Left renal cortex interstitium (tissue), 4 donors: ENCODE results near the gene WFDC9. TPM values are rescaled to one million over a fixed set of nuclear protein-coding genes. Genes with fewer than 3 reads are reported as not detected.
"Not testable (repeated sequence)": the region's sequence is repeated elsewhere in the genome, so short reads cannot be mapped to it uniquely, and the experiment has no call there.

Experiments used
- DNase-seq, 4 donors: peaks; one replicate each; pipeline ENCODE4 v3.0.0-alpha.2; 2013; ENCODE audit warnings: low read depth in 4 of 4, low spot score in 2 of 4, missing footprints in 1 of 4
- polyA plus RNA-seq, 4 donors: library from polyadenylated mRNA; unstranded; fragments of 120-200 nt; gene quantifications; one replicate each; pipeline ENCODE4 v1.2.1, GENCODE V29; 2013; ENCODE audit not compliant: insufficient read length in 4 of 4

WFDC9 gene
- polyA plus RNA-seq, 4 donors = not detected

DNA sequence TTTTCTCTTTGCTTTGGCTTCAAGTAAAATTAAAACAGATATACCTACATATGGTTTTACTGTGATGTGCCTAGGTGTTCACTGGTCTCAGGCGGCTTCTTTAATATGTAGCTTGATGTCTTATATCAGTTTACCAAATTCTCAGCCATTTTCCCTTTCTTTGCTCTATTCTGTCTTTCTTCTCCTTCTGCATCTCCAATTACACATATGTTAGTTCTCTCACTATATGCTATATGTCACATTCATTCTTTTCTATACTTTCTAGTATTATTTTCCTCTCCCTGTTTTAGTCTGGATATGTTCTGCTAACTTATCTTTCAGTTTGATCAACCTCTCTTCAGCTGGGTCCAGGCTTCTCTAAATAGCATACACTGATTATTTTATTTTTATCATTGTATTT, 37.6 kb downstream of the WFDC9 start:
- no peak for DNase-seq

DNA sequence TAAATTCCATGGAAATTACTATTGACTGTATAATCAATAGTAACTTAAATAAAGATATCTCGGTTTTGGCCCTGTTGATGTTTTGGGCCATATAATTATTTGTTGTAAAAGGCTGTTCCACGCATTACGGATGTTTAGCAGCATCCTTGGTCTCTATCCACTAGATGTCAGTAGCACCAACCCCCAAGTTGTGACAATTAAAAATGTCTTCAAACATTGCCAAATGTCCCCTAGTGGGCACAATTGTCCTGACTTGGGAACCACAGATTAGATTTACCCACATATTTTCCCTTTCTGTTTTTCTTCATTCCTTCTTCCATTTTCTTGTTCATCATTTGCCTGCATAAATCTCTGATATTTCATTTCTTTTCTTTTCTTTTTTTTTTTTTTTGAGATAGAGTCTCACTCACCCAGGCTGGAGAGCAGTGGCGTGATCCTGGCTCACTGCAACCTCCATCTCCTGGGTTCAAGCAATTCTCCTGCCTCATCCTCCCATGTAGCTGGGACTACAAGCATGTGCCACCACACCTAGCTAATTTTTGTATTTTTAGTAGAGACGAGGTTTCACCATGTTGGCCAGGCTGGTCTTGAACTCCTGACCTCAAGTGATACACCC, 38.4 kb downstream of the WFDC9 start:
- DNase-seq = no peak

DNA sequence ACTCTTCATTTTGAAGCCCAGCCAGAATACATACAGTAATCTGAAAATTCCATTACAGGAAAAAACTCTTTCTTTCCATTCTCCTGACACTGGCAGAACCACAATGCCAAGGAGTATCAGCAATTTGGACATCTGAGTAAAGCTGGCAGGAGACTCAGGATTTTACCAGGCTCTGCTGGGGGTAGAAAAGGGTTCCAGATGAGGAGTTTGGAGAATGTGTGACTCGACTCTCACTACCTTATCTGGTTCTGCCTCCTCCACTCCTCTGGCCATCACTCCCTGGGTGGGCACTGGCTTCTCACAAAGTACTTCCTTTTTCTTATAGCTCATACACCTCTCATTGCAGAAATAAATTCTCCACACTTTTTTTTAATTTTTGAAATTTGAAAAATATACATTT, 41.4 kb downstream of the WFDC9 start:
- no peak for DNase-seq

DNA sequence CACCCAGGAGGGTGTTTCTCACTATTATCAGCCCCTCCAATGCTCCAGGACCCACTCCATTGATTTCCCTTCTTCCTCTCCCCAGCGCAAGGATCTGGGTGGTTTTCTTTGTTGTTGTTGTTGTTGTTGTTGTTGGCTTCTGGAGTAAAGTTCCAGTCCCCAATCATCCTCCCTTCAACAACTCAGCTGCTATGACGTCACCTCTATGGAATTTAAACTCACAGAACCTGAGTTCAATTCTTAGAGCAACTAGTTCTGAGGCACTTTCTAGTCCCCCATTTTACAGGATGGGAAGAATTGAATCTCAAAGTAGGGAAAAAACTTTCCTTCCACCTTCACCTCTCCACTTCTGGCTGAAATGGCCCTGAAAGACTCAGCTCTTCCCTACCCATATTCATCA, 42.3 kb downstream of the WFDC9 start:
- no peak for DNase-seq

DNA sequence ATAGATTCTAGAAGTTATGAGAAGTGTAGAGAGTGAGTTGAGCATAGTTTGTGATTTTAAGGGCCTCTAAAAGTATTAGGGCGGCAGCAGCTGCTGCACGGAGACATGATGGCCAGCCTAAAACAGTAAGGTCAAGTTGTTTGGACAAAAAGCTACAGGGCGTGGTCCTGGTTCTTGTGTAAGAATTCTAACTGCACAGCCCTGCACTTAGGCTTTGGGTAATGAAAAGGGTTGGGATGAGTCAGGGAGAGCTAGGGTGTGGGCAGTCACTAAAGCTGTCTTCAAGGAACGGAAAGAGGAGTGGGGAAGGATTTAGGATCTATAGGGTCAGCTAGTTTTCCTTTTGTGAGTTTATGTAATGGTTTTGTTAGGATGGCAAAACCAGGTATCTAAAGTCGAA, 45.1 kb downstream of the WFDC9 start:
- not testable (repeated sequence) for DNase-seq

DNA sequence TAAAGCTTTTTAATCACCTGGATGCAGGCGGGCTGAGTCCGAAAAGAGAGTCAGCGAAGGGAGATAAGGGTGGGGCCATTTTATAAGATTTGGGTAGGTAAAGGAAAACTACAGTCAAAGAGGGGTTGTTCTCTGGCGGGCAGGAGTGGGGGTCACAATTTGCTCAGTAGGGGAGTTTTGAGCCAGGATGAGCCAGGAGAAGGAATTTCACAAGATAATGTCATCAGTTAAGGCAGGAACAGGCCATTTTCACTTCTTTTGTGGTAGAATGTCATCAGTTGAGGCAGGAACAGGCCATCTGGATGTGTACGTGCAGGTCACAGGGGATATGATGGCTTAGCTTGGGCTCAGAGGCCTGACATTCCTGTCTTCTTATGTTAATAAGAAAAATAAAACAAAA, 46.8 kb downstream of the WFDC9 start:
- not testable (repeated sequence) for DNase-seq

DNA sequence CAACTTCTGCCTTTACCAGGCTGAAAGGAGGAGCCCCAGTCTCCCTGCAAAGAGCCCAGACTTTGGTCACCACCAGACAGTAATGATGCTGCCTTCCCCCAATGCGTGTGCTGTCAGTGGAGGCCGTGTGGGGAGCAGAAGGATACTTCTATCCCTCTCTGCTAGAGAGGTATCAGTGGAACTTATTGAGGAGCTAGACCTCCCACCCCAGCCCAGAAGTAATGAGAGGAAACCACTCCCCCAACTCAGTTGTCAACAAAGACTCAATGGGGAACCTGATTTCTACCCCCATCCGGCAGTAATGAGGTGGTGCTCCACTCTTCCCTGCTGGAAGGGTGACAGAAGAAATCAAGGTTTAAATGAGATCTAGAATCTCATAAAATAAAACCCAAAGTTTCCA, 47.6 kb downstream of the WFDC9 start:
- DNase-seq = no peak

DNA sequence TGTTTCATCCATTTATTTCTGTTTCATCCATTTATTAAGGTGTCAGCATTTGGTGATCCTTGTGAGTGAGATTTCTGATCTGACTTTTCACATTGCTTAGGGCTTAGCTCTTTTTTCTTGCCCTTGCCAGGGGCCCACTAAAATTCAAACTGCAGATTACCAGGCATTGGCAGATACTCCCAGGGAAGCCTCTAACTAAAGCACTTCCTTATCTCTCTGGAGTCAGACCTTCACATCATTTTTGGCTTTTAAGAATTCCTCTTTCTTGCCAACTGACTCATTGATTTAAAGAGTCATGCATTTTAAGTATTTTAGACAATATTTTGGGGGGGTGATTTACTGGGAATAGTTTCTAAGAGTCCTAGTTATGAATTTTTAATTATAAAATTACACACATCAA, 49.4 kb downstream of the WFDC9 start:
- no peak for DNase-seq

DNA sequence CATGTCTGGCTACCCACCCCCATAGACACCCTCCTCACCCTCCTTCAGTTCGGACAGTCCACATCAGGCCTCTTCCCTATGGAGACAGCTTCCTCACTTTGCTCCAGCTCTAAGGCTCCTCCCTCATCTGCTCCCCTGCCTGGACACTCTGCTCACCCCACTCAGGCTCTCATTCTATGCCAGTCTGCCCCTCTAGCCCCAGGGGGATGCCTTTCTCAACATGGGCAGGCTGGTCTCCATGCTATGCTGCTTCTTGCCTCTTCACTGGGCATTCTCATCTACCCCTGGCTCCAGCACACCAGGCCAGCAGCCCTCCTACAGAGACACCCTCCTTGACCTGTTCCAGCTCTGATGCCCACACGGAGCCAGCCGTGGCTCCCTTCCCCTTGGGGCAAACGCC, 51.9 kb downstream of the WFDC9 start, which contains the start of gene WFDC8:
TSS of gene WFDC8 (minus strand) at position 101 of the 400 bp plus-strand sequence. CDS start at position 64, 37 bp downstream.
- DNase-seq = no peak

DNA sequence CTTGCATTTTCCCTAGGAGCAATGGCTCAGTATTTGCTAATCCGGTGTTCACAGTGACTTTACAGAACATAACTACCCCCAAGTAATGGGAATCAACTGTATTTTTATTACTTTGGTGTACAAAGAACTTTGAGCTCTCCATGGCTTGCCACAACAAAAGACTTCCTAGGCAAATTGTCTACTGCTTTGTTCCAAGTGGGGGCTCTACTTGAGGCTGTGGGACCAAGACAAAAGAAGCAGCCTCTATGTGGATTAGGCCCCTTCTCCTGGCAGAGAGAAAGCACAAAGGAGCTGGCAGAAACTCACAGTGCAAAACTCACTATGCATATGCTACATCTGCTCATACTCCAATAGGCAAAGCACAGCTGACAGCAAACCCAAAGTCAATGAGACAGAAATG, 52.9 kb downstream of the WFDC9 start:
- DNase-seq = no peak

DNA sequence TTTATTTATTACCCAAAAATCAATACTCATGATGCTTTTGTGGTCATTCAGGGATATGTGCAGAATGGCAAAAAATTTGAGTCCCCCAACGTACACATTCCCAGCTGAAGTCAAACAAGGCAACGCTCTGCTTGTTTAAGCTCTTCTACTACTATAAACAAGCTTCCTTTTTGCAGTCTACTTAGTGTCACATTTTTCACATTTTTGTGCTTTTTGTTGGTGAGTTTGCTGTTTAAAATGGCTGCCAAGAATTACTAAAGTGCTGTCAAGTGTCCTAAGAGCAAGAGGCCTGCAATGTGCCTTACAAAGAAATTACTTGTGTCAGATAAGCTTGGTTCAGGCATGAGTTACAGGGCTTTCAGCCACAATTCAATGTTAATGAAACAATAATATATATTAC, 54.1 kb downstream of the WFDC9 start:
- DNase-seq = peak in 1 of 4 donors; percentile 10

DNA sequence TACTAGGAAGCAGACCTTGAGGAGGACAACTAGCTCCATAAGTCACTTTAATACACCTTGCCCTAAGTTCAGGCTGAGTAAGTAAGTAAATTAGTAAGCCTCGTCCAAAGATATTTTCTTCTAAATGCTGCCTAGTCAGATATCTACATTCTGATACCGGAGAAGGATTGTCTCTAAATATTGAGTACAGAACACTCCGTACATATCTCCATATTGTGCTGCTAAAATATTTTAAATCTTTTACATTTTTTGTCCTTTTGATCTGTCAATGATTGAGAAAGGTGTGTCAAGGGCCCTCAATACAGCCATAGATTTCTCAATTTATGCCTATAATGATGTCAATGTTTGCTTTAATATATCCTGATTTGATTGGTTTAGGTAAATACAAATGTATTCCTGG, 55.2 kb downstream of the WFDC9 start:
- DNase-seq = no peak

DNA sequence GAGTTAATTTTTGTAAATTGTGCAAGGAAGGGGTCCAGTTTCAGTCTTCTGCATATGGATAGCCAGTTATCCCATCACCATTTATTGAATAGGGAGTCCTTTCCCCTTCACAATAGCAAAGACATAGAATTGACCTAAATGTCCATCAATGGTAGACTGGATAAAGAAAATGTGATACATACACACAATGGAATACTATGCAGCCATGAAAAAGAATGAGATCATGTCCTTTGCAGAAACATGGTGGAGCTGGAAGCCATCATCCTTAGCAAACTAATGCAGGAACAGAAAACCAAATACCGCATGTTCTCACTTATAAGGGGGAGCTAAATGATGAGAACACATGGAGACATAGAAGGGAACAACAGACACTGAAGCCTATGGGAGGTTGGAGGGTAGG, 61.4 kb downstream of the WFDC9 start:
- DNase-seq = not testable (repeated sequence)

DNA sequence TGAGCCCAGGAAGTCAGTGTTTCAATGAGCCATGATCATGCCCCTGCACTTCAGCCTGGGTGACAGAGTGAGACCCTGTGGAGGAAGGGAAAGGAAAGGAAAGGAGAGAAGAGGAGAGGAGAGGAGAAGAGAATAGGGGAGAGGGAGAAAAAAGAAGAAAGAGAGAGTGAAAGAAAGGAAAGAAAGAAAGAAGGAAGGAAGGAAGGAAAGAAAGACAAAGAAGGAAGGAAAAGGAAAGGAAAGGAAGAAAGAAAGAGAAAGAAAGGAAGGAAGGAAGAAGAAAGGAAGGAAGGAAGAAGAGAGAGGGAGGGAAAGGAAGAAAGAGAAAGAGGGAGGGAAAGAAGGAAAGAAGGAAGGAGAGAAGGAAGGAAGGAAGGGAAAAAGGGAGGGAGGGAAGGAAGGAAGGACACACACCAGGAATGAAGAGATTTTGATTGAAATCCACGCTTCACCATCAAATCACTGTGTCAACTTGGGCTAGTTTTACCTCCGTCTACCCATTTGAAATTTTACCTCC, 66.3 kb downstream of the WFDC9 start:
- no peak for DNase-seq

Other genes with a start within 250 kb of the WFDC9 start
- 10 to 100 TPM; 21.9 to 26.2 (median 24.5) TPM for gene DBNDD2, start 223.0 kb downstream of the WFDC9 start, polyA plus RNA-seq
- 100 to 1,000 TPM in 2 of 4 donors, 10 to 100 TPM in 2; 91.4 to 116 (median 102) TPM for gene PIGT, start 215.1 kb downstream of the WFDC9 start, polyA plus RNA-seq
- 100 to 1,000 TPM; 156 to 270 (median 212) TPM for gene WFDC2, start 161.5 kb downstream of the WFDC9 start, polyA plus RNA-seq
- not detected for gene SPINT3, start 115.7 kb downstream of the WFDC9 start, polyA plus RNA-seq
- gene WFDC6, start 91.8 kb downstream of the WFDC9 start, polyA plus RNA-seq = not detected
- gene EPPIN, start 83.9 kb downstream of the WFDC9 start, polyA plus RNA-seq = under 1 TPM; 0.08 to 0.65 (median 0.31) TPM
- gene WFDC8, start 52.0 kb downstream of the WFDC9 start, polyA plus RNA-seq = under 1 TPM in 1 of 4 donors, not detected in 3; 0.27 TPM
- not detected for gene WFDC10A, start 1.5 kb downstream of the WFDC9 start, polyA plus RNA-seq
- under 1 TPM in 1 of 4 donors, not detected in 3; 0.27 TPM for gene WFDC11, start 39.0 kb upstream of the WFDC9 start, polyA plus RNA-seq
- gene WFDC13, start 70.8 kb upstream of the WFDC9 start, polyA plus RNA-seq = not detected
- not detected for gene WFDC10B, start 73.7 kb upstream of the WFDC9 start, polyA plus RNA-seq
- not detected for gene SPINT4, start 91.1 kb upstream of the WFDC9 start, polyA plus RNA-seq
- gene WFDC3, start 160.6 kb upstream of the WFDC9 start, polyA plus RNA-seq = 1 to 10 TPM; 1.0 to 2.2 (median 1.7) TPM
- 10 to 100 TPM; 34.9 to 46.2 (median 39.1) TPM for gene DNTTIP1, start 160.7 kb upstream of the WFDC9 start, polyA plus RNA-seq
- 10 to 100 TPM; 56.3 to 76.9 (median 67.4) TPM for gene UBE2C, start 181.4 kb upstream of the WFDC9 start, polyA plus RNA-seq
- gene TNNC2, start 196.0 kb upstream of the WFDC9 start, polyA plus RNA-seq = 1 to 10 TPM in 2 of 4 donors, under 1 TPM in 2; 0.32 to 1.4 (median 0.98) TPM
- gene SNX21, start 202.5 kb upstream of the WFDC9 start, polyA plus RNA-seq = 10 to 100 TPM; 11.3 to 22.4 (median 17.5) TPM
- 10 to 100 TPM; 20.9 to 32.3 (median 26.7) TPM for gene ACOT8, start 226.1 kb upstream of the WFDC9 start, polyA plus RNA-seq
- 1 to 10 TPM; 5.4 to 5.7 (median 5.6) TPM for gene ZSWIM3, start 226.3 kb upstream of the WFDC9 start, polyA plus RNA-seq
- gene ZSWIM1, start 249.9 kb upstream of the WFDC9 start, polyA plus RNA-seq = 10 to 100 TPM; 13.3 to 18.5 (median 15.7) TPM